Stimulated activated CD8-positive, alpha-beta memory T cell treated with anti-CD3 and anti-CD28 coated beads, Interleukin-7, amount 100 ng/mL, for 4 hours (primary cell): ENCODE results near the gene WDR41.

Experiments used
- DNase-seq, 2 donors: peaks; one replicate each; pipeline ENCODE4 v3.0.0-alpha.2; 2020; ENCODE audit warnings: low read depth in 2 of 2

WDR41 gene

DNA sequence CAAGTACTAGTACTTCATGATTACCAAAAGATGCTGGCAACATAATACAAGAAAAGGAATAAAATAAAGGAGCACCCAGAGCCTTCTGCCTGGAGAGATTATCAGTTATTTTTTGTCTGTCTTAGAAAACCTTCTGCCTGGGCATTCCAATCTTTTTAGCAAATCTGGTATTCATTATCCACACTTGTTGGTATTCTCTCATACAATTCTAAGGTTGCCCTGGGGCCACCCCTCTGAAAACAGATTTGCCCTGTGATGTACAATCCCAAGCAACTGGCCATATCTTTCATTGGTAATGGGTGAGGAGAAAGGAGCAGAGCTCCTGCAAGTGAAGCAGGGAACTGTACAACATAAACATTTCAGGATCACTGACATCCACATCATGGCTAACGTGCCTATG, 47.8 kb downstream of the WDR41 start:
- no peak for DNase-seq

DNA sequence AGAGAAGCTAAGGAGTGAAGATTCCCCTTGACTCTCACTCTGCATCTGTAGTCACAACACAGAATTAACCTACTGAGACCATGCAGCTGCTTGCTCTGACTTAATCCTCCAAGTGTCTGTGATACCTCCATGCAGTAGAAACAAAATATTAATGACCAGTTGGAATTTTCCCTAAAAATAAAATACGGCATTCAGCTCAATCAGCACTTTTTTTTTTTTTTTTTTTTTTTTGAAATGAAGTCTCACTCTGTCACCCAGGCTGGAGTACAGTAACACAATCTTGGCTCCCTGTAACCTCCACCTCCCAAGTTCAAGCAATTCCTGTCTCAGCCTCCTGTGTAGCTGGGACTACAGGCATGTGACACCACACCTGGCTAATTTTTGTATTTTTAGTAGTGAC, 48.4 kb downstream of the WDR41 start:
- no peak for DNase-seq

DNA sequence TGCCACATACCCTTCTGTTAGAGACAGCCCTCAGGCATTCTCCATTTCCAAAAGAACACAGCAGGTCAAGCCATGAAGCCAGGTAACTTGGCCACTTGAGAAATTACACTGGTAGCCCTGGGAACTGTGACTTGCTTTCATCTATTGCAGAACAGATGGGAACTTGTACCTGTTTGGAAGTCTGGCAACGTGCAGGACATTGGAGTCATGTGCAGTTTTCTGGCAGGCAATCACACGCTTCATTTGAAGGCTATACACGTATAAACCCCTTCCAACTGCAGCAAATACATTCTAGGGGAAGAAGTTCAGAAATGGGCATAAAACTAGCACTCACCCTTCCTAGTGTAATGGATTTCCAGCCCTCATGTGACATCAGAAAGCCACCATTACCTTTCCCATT, 54.0 kb downstream of the WDR41 start:
- no peak for DNase-seq

DNA sequence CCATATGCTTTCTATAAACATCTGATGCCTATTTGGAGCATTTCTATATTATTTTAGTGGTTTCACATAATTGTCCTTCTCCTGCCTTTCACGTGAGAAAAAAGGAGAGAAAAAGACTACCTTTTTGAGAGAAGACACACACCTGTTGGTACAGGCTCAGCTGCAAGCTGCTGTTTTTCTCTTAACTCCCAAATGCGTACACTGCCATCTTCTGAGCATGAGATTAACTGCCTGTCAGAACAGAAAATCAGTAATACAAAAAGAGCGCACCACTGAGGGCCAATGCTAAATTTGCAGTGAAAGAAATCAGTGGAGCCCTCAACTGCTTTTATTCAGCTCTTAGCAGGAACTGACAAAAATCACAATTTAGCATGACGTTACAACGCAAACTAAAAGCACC, 54.9 kb downstream of the WDR41 start:
- no peak for DNase-seq

DNA sequence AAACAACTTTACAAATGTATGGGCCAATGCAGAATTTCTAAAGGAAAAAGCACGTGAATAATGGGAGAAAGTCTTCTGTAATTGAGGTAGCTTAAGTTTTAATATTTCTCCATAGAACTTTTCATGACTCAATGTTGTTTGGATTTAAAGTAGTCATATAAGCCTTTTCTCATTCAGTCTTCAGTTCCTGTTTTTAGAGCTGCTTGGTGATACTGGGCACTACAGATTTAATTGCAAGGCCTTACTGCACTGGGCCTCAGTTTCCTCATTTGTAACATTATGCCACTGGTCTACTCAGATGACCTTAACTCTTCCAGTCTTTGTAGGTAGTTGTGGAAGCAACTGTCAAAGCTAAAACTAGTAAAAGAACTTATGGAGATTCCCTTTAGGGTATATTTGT, 60.4 kb downstream of the WDR41 start:
- DNase-seq = no peak

DNA sequence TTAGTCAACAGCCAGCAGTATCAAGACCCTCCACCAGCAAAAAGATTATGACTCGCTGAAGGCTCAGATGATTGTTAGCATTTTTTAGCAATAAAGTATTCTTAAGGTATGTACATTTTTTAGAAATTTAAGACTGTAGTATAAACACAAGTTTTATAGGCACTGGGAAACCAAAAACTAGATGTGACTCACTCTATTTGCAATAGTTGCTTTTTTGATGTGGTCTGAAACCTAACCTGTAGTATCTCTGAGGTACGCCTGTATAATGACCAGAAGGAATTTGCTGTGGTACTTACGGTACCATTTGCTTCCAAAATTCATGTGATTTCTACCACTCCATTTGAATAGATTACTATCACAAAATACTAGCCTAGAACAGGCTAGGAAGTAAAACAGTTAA, 60.8 kb downstream of the WDR41 start:
- no peak for DNase-seq

DNA sequence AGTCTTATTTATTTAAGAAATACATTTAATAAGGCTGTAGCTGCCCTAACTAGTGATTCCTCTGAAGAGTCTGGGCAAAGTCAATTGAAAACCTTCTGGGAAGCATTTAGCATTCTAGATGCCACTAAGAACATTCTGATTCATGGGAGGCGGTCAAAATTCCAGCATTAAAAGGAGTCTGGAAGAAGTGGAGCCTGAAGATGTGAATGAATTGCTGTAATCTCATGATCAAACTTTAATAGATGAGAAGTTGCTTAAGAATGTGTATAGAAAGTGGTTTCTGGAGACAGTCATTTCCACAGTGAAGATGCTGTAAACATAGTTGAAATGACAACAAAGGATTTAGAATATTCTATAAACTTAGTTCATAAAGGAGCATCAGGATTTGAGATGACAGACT, 61.4 kb downstream of the WDR41 start:
- no peak for DNase-seq

DNA sequence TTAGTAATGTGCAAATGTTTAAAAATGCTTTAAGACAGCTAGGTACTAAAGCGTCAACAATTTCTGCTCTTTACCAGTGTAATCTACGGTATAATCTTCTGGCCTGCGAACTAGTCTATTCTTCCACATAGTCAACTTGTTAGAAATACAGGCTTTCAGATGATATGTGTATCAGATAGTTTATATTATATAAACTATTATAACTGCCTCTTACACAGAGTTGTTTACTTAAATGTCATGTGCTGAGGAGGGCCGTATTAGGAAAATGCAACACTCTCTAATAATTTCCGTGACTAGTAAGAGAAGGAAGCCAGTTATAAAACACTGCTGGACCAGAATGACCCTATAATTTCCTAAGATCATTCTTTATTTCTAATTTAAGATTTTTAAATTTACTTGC, 63.6 kb downstream of the WDR41 start:
- DNase-seq = no peak

DNA sequence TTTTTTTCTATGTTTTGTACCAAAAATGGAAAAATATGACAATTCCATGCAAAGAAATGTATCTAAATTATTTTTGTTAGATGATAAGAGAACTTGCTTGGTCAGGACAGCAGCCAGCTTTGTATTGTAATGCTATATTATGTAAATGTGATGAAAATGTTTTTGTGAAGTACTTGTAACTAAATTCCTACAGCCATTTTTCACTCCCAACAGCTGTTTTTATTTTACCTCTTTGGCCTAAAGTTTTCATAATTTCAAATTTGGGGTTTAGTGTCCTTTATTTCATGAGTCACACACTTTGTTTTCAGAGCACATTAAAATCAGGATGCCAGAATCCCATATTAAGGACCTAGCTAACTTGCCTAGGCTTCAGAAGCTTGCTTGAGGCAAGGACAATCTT, 64.1 kb downstream of the WDR41 start:
- no peak for DNase-seq

DNA sequence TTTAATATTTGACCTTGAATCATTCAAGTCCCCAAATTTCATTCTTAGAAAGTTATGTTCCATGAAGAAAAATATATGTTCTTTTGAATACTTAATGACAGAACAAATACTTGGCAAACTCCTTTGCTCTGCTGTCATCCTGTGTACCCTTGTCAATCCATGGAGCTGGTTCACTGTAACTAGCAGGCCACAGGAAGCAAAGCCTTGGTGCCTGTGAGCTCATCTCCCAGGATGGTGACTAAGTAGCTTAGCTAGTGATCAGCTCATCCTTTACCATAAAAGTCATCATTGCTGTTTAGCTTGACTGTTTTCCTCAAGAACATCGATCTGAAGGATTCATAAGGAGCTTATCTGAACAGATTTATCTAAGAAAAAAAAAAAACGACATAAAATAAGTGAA, 65.4 kb downstream of the WDR41 start:
- no peak for DNase-seq

DNA sequence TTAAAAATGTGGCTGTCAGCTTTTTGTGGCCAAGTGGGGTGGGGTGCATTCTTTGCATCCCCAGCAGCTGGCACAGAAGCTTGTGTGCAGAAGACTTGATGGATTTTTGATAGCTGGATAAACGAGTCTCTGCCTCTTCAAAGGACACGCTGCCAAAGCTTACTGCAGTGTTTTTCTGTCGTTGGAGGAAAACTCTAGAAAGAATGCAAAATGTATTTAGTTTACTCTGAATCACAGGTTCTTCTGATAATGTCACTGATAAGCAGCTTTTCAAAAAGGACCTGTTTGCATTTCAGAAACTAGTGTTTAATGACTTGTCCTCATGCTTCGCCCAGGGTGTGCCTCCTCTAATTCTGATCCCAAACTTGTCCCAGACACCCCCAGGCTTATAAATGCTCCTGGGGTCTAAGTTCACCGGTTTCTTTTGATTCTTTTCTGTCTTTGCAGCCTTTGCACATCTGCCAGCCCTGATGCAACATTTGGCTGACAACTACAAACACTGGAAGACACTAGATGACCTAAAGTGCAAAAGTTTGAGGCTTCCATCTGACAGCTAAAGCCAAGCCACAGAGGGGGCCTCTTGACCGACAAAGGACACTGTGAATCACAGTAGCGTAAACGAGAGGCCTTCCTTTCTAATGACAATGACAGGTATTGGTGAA, 66.0 kb downstream of the WDR41 start:
- DNase-seq = no peak

DNA sequence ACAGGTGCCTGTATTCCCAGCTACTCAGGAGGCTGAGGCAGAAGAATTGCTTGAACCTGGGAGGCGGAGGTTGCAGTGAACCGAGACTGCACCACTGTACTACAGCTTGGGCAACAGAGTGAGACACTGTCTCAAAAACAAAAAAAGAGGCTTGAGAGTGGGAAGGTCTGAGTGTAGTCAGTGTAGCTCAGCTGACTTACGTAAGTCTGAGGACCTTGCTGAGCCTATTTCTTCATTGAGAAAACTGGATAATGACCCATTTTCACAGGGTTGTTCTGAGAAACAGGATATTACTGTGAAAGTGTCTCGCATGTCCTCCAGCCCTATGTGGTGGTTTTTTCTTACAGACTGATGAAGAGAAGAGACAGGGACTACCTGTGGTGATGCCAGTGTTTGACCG, 66.7 kb downstream of the WDR41 start:
- DNase-seq = no peak

DNA sequence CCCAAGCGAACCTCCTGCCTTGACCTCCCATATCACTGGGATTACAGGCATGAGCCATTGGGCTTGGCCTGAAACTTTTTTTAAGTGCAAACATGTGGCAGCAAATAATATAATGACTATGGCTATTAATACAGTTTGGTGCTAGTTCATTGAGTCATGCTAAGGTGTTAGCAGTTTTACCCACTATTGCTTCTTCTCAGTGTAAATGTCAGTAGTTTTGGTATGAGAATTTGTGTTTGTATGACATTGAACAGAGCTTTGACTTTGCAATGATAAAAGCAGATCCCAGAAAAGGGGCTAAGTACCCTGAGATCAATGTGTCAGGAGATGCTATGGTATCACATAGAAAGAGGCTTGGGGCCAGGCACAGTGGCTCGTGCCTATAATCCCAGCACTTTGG, 67.2 kb downstream of the WDR41 start:
- no peak for DNase-seq

DNA sequence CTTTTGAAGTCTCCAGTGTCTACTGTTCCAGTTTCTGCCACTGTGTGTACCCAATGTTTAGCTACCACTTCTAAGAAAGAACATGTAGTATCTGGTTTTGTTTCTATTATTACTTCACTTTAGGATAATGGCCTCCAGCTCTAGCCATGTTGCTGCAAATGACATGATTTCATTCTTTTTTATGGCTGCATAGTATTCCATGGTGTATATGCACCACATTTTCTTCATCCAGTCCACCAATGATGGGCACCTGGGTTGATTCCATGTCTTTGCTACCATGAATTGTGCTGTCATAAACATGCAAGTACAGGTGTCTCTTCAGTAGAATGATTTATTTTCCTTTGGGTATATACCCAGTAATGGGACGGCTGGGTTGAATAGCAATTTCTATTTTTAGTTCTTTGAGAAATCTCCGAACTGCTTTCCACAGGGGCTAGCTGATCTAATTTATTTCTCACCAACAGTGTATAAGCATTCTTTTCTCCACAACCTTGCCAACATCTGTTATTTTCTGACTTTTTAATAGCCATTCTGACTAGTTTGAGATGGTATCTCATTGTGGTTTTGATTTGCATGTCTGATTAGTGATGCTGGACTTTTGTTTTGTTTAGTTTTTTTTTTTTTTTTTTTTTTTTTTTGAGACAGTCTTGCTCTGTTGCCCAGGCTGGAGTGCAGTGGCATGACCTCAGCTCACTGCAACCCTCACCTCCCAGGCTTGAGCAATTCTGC, 68.9 kb downstream of the WDR41 start:
- DNase-seq = no peak

DNA sequence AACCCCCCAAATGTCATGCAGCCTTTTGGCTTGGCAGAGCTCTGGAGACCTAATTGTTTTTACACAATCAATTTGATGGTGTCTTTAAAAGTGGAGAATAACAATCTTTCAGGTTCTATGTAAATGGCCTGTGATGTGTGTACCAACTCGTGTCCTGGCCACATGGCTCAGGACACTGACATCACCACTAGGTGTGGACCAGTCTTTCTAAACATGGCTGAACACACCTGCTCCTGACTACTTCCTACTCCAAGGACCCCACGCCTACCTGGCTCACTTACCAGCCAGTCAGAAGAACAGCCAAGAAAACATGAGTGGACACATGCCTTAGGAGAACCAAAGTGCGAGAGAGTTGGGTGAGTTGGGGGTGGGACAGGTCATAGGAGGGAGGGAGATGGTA, 71.2 kb downstream of the WDR41 start:
- no peak for DNase-seq

DNA sequence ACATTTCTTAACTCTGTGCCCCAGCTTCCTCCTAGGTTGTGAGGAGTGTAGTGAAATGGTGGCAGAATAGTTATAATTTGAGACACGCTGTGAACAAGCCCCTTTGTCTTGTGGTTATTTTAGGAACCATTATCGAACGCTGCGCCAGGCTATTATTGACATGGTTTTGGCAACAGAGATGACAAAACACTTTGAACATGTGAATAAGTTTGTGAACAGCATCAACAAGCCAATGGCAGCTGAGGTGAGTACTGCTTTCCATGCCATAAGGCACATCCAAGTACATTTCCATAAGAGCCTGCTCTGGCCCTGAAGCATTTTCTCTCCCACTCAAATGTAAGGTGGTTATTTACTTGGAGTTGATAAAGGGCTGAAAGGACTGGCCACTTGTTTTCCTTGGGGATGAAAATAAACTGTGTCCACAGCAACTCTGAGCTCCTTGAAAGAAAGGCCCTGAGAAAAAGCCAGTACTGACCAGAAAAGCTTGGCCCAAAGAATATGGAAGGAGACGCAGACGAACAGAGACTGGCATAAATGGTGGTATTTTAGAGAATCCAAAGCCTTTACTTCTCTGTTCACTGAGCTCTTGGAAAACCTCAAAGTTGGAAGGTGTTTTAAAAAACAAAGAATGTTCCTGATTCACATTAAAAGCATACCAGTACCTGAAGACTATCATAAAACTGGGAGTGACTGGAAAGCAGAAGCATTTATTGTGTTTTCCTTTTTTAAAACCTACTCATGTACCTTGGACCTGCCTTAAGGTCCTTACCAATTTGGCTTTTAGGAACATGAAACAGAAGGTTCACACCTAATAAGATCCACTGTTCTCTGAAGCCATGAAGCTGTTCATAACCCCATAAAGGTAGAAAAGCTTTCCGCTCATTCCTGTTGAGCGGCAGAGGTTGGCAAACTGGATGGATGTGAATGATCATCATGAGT, 72.2 kb downstream of the WDR41 start:
- no peak for DNase-seq

DNA sequence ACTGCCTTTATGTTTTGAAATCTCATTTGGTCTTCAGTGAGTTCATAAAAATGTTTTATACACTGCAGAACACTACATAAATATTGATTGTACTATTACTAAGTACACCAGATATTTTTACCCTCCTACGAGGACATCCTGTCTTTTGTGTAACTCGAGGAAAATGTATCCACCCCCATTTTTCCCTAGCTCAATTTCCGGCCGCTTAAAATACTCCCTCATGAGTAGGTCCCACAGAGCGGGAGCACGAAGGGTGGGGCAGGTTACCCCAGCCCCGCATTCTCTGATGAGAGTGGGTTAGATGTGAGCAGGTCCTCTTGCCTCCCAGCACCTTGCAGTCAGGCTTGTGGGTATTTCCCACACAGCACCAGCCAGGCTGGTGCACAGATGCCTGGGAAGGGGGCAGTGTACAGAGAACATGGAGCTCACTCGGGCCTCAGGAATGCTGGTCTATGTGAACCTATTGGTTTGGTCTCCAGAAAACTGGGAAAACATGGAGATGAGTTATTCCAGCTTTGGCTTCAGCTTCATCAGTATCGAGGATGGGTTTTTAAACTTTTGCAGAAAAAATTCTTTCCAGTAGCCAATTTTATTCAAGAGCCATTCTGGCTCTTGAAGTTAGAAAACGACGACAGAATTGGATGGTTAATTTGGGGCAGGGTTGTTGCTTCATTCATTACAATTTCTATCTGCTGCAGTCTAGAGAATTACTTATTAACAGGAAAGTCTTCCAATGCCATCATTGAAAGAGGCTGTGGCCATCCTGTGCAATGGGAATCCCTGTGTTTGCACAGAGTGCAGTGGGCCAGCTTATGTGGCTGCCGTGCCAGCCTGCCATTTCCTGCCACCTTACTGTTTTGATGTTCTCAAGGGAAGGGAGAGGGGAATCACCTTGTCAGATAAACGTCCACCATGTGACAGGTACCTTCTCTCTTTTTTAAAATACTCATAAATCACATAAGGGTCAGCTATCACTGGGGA, 73.2 kb downstream of the WDR41 start:
- no peak for DNase-seq

DNA sequence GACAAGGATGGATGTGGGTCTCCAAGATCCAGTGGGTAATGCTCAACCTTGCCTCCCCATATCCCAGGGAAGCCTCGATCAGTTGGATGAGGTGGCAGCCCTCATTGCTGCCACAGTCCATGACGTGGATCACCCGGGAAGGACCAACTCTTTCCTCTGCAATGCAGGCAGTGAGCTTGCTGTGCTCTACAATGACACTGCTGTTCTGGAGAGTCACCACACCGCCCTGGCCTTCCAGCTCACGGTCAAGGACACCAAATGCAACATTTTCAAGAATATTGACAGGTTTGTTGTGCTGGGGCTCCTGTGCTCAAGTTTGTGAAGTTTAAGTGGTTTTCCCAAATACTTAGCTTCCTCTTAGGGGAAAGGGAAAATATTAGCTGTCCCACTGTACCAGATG, 74.0 kb downstream of the WDR41 start:
- no peak for DNase-seq

DNA sequence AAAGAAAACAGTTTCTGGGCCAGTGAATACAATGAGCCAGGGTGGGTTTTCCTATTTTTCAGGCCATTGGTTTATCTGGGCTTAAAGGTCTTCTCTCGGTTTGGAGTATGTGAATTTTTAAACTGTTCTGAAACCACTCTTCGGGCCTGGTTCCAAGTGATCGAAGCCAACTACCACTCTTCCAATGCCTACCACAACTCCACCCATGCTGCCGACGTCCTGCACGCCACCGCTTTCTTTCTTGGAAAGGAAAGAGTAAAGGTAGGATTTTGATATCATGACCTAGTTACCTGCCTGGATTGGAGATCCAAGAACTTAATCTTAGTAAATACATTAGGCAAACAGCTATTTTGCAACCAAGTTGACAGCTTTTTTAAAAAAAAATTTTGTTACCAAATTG, 79.1 kb downstream of the WDR41 start:
- no peak for DNase-seq

DNA sequence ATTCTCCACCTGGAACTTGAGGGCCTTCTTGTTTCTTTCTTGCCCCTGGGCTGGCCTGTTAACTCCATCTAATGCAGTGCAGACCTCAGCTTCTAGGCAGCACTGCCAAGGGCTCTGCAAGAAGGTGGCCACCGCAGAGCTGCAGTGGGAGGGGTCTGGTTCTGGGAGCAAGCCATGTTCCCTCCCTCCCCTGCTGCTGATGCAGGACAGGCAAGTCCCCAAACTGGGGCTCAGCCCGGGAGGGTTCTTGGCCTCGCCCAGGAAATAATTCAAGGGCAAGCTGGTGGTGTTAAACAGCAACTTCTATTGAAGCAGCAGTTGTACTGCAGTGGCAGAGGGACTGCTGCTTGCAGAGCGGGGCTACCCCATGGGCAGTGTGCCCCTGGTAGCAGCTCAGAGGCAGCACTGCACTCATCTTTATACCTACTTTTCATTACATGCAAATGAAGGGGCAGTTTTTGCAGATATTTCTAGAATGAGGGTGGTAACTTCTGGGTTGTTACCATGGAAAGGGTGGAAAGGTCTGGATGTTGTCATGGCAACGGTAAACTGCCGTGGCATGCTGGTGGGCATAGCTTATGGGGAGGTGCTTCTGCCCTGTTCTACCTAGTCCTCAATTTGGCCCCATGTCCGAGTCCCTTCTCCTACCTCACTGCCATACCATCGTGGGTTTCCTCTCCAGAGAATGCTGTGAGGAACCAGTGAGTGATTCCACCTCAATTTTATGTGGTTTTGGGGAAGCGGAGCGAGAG, 82.1 kb downstream of the WDR41 start:
- no peak for DNase-seq

DNA sequence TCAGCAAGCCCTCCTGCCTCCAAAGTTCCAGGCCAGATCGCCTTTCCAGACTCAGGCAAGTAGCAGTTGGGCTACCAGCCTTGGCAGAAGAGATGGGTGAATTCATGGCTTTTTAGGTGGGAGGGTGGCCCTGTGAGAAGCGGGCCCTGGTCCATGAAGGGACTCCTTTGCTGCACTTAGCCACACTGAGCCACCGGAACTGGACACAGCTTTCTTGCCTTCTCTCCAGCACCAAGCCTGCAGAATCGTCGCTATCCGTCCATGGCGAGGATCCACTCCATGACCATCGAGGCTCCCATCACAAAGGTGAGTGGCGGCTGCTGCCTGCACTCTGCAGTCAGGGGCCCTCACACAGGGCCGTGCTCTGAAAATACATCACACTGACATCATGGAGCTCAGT, 85.0 kb downstream of the WDR41 start:
- no peak for DNase-seq
